Endometrial microvascular endothelial cells (primary cell): ENCODE results near the gene PRR7. TPM values are rescaled to one million over a fixed set of nuclear protein-coding genes. Genes with fewer than 3 reads are reported as not detected.

ENCODE experiments used
- in situ Hi-C: cut with HindIII; loops from 2 replicates; pipeline ENCODE4 v1.10.0; 2017; ENCODE audit warnings: low sequenced_read_pairs, low pct_unique_long_range_greater_than_20kb; ENCODE audit errors: inconsistent ontology term
- total RNA-seq: library from RNA; depleted of rRNA; stranded (reverse); fragments of >200 nt; gene quantifications from one replicate; pipeline ENCODE4 v1.2.3, GENCODE V29; 2015; ENCODE audit errors: inconsistent ontology term

Gene PRR7
- total RNA-seq, 1 donor from 2014 or later: 11.2 TPM

DNA sequence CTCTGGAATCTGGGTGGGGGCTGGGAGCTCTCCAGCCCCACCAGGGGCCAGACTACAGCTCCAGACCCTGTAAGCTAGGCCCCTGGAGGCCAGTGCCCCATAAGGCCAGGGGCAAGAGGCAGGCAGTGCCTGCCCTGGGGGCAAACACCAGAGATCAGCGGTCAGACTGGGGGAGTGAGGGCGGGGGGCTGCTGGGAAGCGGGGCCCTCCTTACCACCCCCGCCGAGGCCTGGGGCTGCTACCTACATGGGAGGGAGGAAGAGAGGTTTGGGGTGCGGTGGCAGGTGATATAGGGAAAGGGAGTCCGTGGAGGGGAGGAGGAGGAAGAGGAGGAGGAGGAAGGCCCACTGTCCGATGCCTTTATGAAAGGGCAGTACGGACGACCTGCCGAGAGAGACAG is 12.7 kb downstream of the PRR7 start:
- in situ Hi-C loops: no loop called here

- in situ Hi-C loops: no loop called here
These were observed 13.4 kb downstream of the PRR7 start for GRCh38 chr5:177459819-177460628.

DNA sequence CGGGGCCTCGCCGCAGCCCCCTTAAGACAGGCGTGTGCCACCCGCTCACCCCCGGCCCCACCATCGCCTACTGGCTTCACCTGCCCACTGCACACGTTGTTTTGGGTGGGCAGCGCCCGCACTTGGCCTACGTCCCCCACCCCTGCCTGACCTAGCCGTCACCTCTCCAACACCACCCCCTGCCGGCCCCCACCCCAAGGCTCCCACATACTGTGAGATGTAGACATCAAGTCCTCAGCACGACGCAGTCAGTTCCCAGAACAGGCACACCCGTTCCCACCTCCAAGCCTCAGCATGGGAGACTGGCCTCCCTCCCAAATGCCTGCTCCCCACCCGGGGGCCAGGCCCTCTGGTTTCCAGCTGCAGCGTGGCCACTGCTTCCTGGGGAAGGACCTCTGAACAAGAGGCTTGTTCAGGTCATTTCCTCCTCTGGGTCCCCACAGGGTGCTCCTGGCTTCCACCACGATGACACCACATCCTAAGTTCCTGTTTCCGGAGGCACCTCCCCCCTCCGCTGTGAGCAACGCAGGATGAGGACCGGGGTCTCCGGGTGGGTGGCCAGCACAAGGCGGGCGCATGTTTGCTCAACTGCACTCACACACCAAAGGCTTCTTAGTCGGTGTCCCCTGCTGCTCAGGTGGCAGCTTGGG is 15.5 kb downstream of the PRR7 start:
- in situ Hi-C loops: no loop called here

DNA sequence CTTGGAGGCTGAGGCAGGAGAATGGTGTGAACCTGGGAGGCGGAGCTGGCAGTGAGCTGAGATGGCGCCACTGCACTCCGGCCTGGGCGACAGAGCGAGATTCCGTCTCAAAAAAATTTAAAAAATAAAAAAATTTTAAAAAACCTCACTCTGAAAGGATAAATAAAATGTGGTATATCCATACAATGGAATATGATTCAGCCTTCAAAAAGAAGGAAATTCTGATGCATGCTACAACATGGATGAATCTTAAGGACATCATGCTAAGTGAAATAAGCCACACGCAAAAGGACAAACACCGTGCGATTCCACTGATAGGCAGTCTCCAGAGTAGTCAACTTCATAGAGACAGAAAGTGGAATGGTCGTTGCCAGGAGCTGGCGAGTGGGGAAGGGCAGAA is 18.4 kb downstream of the PRR7 start:
- in situ Hi-C loops: no loop called here

GRCh38 chr5:177466861-177467260 is 20.2 kb downstream of the PRR7 start:
- in situ Hi-C loops: no loop called here

DNA sequence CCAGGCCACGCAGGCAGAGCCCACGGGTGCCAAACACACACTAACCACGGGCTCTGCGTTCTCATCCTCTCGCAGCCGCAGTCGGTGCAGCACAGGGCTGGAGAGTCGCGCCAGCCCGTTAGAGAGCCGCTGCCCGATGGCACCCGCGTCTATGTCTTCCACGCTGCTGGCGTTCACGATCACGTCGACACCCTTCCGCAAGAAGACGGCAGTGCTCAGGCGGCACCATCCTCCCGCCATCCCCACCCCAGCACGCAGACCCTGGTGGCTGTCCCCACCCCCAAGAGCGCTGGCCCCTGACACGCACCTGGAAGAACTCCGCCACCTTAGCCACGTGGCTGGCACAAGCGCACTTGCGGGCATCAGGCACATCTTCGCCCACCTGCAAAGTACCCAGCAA is 20.8 kb downstream of the PRR7 start:
- in situ Hi-C loops: no loop called here

DNA sequence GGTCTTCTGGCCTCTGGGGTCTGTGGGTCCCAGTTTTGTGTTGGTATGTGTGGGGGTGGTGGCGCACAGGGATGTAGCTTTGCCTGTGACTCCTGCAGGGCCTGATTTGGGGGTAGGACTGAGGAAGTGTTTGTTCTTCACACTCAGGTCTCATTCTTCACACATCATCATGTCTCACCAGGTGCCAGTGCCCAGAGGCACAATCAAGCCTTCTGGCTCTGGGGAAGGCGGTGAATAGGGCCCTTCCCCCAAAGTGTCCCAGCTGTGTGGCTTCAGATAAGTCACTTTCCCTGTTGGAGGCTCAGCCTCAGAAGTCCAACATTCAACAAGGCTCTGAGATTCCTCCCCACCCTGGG is 21.7 kb downstream of the PRR7 start:
- in situ Hi-C loops: no loop called here

DNA sequence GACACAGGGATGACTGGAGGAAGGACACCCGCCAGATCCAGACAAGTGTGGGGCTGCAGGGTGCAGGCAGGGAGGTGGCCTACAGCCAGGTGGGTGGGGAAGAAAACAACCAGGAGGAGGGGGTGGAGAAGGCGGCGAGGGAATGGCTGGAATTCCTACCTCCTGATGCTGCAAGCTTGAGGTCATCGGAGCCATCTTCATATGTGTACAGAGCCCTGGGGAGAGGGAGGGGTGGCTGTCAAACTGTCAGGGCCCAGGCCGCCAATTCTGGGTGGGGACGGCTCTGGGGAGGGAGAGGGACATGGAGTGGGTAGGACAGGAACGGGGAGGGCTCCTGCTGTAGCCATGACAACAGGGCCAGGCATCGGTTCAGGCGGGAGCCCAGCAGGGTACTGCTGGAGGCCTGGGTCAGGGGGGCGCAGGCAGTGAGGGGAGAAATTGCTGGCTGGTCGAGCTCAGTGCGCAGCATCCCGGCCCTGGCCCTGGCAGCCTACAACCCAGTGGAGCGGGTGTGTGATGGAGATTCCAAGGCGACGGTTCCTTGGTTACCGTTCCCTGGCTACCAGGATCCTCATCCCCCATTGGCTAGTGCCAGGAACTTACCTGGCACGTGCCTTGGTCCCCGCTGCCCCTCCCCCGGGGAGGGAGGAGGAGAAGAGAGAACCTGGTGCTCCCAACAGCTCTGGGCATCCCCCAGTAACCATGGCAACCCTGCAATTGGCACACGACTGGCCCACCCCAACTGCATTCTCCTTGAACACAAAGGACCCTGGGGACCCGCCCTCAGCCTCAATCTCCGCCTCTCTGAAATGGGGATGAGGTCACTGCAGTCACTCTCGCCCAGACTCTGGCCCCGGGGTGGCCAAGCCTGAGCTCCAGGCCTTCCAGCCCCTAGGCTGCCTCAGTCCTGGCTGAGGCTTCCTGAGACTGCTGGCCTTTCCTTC is 22.3 kb downstream of the PRR7 start:
- in situ Hi-C loops: no loop called here

DNA sequence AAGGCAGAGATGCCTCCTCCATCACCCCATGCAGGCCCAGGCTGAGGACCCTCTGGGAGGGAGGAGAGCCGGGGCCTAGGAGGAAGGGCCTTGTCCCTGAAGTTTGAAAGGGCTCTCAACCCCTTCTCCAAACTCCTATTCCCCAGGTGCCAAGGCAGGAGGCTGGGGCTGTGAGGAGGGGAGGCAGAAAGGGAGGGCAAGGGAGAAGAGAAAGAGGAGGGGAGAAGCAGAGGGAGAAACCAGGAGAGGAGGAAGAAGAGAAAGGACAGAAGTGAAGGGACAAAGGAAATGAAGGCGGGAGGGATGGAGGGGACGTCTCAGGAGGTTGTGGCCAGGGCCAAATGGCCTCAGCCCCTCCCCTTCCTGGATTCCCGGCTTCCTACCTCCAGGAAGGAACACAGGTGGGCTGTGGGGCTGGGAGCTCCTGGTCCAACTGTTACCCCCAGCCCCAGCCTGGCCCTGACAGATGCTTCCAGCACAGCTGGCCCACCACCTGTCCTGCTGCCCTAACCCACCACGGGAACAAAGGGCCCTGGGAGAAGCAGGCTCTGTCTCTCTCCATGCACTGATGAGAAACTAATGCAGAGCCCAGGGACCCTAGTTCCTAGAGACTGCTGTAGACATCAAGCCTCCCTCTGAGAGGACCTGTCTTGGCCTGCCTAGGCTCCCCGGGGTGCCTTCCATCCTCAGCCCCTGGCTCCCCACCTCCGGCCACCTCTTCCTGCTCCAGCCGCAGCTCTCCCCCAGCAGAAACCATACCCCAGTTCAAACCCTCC is 23.3 kb downstream of the PRR7 start:
- in situ Hi-C loops: no loop called here

DNA sequence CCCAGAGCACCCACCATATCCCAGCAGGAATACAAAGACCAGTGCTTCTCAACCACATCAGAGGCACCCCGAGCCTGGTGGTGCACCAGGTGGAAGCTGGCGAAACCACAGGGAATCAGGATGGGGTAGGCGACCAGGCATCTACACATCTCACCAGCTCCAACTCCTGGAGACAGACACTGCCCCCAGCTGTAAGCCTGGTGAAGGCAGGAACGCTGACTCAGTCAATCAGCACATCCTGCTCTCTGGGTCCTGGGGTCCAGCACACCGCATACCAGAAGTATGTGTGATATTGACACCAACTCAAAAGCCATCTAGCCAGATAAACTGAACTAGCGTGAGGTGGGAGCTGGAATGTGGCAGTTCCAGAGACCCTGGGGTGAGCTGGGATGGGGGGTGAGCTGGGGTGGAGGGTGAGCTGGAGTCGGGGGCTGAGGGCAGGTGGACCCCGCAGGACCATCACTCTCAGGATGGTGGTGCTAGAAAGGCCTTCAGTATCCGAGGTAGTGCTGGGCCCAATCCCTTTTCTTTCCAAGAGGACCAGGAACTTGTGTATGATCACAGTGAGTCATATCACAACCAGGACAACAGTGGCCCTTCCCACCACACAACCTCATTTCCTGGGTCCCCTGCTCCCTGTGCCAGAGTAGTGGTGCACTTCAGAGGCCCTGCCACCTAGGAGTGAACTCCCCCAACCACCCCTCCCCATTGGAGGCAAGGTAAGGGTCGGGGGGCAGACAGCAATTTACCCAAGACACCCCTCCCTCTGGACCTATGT is 24.3 kb downstream of the PRR7 start:
- in situ Hi-C loops: no loop called here

DNA sequence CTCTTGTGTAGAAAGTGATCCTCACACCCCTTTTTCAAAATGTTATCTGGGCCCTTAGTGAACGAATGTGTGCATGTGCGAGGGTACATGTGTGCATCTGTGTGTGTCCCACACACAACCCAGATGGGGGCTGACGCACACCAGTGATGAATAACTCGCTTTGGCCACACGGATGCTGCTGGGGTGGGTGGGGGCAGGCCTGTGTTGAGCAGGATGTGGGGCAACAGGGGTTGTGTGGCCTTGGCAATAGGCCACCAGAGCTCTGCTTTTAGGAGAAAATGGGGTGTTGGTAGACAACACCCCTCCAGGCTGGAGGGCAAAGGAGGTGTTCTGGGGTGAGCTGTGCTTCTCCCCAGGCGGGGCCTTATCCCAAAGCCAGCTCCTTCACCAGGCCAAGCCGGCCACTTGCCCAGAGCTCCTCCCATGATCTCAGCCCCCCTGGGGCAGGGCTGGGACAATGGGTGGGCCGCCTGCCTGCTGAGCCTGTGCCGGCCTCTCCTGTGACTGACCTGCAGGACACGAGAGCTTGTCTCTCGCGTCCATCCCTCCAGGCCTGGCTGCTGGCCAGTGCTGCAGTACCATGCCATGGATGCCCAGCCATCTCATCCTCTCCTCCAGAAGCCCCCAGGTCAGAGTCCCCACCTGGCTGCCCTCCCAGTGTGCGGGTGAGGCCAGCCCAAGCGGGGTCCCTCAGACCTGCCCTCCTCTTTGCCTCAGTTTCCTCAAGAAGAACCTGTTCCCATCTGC is 25.2 kb downstream of the PRR7 start:
- in situ Hi-C loops: no loop called here

GRCh38 chr5:177472460-177473442 is 26.1 kb downstream of the PRR7 start:
- in situ Hi-C loops: no loop called here

GRCh38 chr5:177473443-177474001 is 26.9 kb downstream of the PRR7 start, which contains the start of gene DBN1:
DBN1 (minus strand) TSS chr5:177473634; CDS start chr5:177473521, 113 bp downstream.
- in situ Hi-C loops: no loop called here

DNA sequence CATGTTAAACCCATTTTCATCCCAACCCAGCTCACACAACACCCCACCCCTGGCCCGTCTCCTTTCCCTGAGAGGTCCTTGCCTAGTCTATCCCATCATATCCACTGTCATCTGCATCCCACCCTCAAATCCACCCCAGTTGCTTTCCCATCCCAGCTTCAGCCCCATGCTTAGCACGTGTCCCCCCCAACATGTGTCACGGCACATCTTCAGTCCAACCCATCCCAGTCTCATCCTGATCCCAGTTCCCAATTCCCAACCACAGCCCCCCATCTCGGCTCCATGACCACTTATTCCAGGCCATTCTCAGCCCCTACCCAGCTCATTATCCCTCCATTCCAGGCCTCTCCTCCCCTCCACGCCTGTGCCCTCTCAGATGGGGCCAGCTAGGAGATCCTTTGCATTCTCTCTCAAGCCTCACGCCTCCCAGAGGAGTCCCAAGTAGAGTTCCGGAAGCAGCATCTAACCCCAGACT is 27.4 kb downstream of the PRR7 start:
- in situ Hi-C loops: no loop called here

DNA sequence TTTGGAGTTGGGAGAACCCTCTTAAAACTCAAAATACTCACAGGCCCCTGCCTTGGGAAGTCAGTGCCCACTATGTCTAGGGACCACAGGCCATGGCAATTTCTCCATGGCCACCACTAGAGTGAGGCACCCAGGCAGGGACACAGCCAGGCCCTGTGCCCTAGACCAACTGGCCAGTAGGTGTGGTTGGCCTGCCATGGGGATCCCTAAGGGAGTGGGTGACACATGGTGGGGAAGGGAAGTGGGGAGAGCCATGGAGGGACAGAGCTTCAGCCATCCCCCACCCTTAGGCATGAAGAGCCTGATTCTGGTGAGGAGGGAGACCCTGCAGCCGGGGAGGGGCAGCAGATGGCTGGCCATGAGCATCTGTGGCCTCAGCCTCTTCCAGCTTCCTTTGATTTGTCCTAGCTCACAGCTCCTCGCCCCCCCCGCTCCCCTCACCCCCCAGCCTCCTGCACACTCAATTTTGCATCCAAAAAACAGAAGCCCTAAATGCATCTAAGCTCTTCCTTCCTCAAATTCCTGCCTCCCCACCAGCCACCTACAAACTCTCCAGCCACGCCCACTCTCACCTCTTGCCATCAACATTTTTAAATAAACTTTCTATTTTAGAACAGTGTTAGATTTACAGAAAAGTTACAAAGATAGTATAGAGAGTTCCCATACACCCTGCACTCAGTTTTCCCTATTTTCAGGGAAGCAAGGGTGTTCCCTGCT is 28.4 kb downstream of the PRR7 start:
- in situ Hi-C loops: no loop called here
